Stimulated activated naive CD8-positive, alpha-beta T cell treated with anti-CD3 and anti-CD28 coated beads, Interleukin-15, Interleukin-2, amounts not matched to agents 100 U/mL and 50 U/mL, for 24 hours (primary cell): Measurements from ENCODE around the gene SLC2A11.

Experiments
- ATAC-seq: fragments of 150-1000 bp; cut with Tn5 transposase; one replicate; pipeline ENCODE4 v1.10.0; 2021
- DNase-seq: peaks from one replicate; pipeline ENCODE4 v3.0.0; 2021

The SLC2A11 gene

DNA sequence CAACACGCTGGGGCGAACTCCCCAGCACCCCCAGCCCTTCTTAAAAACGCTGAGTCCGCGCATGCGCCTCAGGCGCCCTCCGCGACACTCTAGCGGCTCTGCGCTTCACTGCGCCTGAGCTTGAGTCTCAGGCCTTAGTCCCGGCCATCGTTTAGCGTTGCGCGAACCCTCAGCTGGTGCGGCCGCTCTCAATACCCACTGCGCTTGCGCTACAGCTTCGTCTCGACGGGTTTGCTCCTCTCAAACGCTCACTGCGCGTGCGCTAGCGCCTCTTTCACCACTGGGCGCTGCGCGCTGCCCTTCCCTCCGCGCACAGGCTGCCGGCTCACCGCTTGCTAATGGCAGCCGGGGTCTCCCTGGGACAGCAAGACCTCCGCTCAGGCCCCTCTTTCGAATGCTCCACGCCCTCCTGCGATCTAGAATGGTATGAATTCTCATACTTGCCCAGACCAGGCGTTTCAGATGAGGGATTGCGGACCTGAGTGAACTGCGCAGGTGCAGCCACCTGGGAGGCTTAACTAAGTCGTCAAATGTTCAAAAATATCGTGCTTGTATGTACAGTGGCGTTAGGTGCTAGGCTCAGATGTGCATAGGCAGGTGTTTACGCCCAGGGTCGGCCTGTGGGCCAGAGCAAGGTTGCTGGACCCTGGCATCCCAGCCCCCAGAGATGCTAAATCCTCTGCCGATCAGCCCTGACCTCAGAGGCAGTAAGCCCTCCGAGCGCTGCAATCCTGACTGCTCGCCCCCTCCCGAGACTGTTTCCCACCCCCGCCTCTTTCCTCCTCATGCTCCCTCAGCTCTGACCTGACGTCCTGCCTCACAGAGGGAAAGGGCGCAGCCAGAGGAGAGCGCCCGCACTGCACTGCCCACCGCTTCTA is at the start of gene SLC2A11:
Gene SLC2A11, plus strand, starts transcription at position 270 of the 878 bp plus-strand sequence. Its CDS starts 125 bp downstream, at position 395.
- peak; percentile 95 for ATAC-seq
- DNase-seq = peak; percentile 96

DNA sequence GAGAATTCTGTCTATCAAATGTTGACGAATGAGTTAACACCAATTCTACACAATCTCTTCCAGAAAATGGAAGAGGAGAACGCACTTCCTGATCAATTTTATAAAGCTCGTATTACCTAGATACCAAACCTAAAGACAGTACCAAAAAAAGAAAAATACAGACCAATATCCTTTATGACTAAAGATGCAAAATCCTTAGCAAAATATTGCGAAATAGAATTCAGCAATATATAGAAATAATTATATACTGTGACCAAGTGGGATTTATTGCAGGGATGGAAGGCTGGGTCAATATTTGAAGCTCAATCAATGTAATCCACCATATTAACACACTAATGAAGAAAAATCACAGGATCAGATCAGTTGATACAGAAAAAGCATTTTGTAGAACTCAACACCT is 45.3 kb upstream of the SLC2A11 start:
- no peak for DNase-seq
- no peak for ATAC-seq

GRCh38 chr22:23815541-23816155 is 42.0 kb upstream of the SLC2A11 start:
- DNase-seq = no peak
- no peak for ATAC-seq

- ATAC-seq = no peak
- no peak for DNase-seq
Measured at GRCh38 chr22:23816156-23816976, 41.3 kb upstream of the SLC2A11 start.

- no peak for ATAC-seq
- no peak for DNase-seq
Measured at GRCh38 chr22:23817146-23817545, 40.5 kb upstream of the SLC2A11 start.

GRCh38 chr22:23818541-23818940 is 39.1 kb upstream of the SLC2A11 start:
- ATAC-seq (no peak), DNase-seq (no peak)

DNA sequence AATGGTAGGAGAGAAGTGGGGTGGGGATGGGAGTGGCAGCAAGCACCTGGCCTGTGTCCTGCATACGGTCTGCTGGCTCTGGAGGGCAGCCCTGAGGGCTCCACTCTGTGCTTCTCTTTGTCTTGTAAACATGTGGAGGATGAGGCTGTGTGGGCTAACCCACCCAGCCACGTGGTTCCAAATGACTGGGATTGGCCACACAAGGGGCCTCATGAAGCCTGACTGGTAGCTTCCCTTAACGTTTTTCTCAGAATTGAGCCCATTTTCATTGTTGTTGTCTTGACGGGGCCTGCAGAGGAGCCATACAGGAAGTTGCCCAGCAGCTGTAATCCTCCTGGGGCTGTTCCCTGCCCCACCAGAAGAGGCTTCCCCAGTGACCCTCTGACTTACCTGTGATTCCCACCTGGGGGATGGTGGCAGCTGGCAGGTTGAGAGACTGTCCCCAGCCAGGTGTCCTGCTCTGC is 36.9 kb upstream of the SLC2A11 start:
- DNase-seq (no peak), ATAC-seq (peak; percentile 41)

GRCh38 chr22:23822101-23822671 is 35.5 kb upstream of the SLC2A11 start:
- ATAC-seq (no peak), DNase-seq (no peak)

DNA sequence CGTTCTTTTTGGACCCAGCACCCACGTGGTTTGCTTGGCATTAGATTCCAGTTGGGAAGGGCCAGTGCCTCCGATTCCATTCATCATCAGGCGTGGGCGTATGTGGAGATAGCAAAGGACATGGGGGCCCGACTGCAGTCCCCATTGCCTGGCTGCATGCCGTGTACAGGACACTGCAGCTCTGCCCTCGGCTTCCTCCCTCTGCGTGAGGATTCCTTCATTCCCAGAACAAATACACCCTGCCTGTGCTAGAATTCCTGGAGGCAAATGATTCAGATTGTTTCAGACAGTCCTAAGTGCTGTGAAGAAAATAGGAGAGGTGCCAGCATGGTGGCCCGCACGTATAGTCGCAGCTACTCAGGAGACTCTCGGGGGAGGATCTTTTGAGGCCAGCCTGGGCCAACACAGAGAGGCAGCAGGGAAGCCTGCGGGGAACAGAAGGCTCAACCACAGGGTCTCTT is 34.3 kb upstream of the SLC2A11 start:
- DNase-seq = no peak
- no peak for ATAC-seq

GRCh38 chr22:23824476-23825245 is 33.0 kb upstream of the SLC2A11 start:
- DNase-seq (no peak), ATAC-seq (no peak)

DNA sequence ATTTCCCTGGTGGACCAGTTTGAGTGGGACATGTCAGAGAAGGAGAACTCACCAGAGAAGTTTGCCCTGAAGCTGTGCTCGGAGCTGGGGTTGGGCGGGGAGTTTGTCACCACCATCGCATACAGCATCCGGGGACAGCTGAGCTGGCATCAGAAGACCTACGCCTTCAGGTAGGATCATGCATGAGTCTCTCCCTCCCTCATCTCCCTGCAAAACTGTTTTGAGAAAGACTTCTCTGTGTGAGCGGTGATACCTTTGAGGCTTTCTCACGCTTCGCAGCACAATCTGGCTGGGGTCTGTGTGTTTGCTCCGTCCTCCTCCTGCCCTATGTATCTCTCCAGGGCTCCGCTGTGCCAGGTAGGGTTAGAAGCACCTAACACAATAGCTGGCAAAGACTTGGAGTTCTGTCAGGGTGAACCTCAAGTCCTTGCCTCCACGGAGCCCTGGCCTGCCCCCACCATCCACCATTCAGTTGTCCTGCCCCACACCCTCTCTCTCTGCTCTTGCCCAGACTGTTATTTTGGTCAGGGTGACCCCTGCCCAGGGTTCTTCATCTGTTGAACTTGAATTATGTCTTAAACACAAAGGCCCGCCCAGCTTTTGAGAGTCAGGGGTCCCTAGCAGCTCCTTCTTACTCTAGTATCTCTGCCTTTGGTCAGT is 32.3 kb upstream of the SLC2A11 start:
- no peak for DNase-seq
- no peak for ATAC-seq

- DNase-seq (no peak), ATAC-seq (no peak)
Measured at GRCh38 chr22:23826510-23827350, 30.9 kb upstream of the SLC2A11 start.

DNA sequence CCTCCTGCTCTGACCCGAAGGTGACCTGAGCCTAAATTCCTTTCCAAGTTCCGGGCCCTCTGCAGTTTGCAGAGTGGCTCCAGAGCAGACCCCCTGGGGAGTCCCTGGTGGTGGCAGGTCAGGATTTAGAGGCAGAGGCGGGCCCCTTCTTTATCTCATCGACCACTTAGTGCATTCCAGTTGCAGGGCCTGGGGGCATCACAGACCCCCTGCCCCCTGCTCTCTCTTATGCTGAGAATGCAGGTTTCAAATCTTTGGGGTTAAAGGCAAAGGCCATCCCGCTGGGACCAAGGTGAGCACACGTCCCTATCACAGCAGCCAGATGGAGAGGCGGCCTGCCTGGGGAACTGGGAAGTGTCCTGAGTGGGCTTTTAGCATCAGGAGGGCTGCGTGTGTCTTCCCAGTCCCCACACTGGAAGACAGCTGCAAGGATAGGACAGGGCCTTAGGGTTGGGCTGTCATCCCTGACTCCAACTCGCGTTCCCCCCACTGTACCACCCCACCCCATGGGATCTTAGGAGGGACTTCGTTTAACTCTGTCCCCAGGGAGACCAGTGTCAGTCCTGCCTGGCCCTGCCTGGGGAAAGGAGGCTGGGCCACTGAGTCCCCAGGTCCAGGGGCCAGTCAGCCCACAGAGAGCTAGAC is 30.2 kb upstream of the SLC2A11 start:
- DNase-seq = no peak
- ATAC-seq = no peak

GRCh38 chr22:23828800-23829680 is 28.6 kb upstream of the SLC2A11 start:
- no peak for ATAC-seq

DNA sequence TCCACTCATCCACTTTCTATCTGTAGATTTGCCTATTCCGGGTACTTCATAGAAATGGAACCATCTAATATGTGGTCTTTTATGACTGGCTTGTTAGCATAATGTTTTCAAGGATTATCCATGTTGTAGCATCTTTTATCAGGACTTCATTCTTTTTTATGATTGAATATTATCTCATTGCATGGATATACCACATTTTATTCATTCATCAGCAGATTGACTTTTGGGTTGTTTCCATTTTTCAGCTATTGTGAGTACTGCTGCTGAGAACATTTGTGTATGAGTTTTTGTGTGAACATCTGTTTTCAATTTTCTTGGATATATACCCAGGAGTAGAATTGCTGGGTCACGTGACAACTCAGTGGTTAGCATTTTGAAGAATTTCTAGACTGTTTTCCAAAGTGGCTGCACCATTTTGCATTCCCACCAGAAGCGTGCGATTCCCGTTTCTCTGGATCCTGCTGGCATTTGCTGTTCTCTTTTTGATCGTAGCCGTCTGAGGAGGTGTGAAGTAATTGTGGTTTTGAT is 27.8 kb upstream of the SLC2A11 start:
- no peak for DNase-seq
- ATAC-seq = no peak

More at GRCh38 chr22:23828800-23829680, 28.6 kb upstream of the SLC2A11 start:
- no peak for DNase-seq

DNA sequence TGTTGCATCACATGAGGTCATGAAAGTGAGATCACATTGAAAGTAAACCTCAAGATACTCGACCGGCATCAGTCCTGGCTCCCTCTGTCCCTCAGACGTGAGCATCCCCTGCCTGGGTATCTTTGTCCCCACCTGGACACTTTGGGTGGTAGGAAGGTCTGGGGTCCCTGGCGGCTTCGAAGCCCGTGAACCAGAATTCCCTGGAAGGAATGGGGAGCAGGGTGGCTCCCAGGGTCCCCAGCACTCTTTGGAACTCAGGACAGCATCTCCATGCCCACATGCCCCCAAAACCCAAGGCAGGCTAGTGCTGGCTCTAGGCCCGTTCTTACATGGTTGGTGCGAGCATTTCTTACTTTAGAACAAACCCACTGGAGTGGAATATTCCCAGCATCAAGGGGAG is 26.4 kb upstream of the SLC2A11 start:
- no peak for DNase-seq
- no peak for ATAC-seq

DNA sequence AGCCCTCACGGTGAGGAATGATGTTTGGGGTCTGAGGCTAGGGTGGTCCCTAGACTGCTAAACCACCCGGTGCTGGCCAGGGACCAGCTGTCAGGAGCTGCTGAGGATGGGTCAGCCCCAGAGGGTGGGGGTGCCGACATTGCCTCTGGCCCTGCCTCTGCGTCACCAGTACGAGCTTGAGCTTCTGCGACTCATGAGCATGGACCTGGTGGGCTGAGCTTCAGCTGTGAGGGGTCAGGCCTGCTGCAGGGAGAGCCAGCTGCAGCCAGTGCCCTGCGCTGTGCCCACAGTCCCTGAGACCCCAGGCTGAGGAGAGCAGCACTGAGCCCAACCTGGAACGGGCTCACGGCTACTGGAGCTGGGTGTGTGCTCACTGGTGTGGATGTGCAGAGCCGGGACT is 25.9 kb upstream of the SLC2A11 start:
- ATAC-seq = no peak

More for the DNA sequence above, 25.9 kb upstream of the SLC2A11 start:
- no peak for DNase-seq
